T-helper 17 cell (primary cell): ENCODE results near the gene PRKCB. TPM values are rescaled to one million over a fixed set of nuclear protein-coding genes. Genes with fewer than 3 reads are reported as not detected.
A peak's percentile ranks its signal among the peaks of the same experiment; 100 is the strongest.

Experiments used
- ATAC-seq: fragments of 150-1000 bp; cut with Tn5 transposase; 2 replicates; pipeline ENCODE4 v1.10.0; 2021; ENCODE audit warnings: mild to moderate bottlenecking, moderate library complexity
- DNase-seq, 3 donors: peaks; one replicate each; pipeline versions ENCODE4 v3.0.0 to v3.0.0-alpha.2; 2020 to 2021
- H3K9me3 ChIP-seq: one replicate; pipeline ENCODE4 v1.7.0; 2013; ENCODE audit warnings: low read length, mild to moderate bottlenecking; ENCODE audit not compliant: control insufficient read depth, poor library complexity, severe bottlenecking
- H3K27ac Mint-ChIP-seq: one replicate; pipeline ENCODE4 v1.8.0; 2022; ENCODE audit warnings: mild to moderate bottlenecking, moderate library complexity, mixed read lengths
- H3K27me3 Mint-ChIP-seq: one replicate; pipeline ENCODE4 v1.8.0; 2022; ENCODE audit warnings: mixed read lengths
- H3K36me3 Mint-ChIP-seq: one replicate; pipeline ENCODE4 v1.8.0; 2022; ENCODE audit warnings: low read depth, mixed read lengths
- H3K4me1 Mint-ChIP-seq: one replicate; pipeline ENCODE4 v1.8.0; 2022; ENCODE audit warnings: mild to moderate bottlenecking, mixed read lengths
- H3K4me3 Mint-ChIP-seq: one replicate; pipeline ENCODE4 v1.8.0; 2022; ENCODE audit warnings: mild to moderate bottlenecking, moderate library complexity, mixed read lengths
- total RNA-seq, 4 donors: library from RNA in 2 of 4; stranded (reverse) in 2 of 4; gene quantifications; one replicate each; pipeline ENCODE4 v1.2.3 and lab custom pipeline; 2022 to 2026

The PRKCB gene
- total RNA-seq, 2 donors from 2014 or later: 122 to 137 TPM

GRCh38 chr16:24191876-24192402 is 356.2 kb downstream of the PRKCB start:
- H3K4me3 Mint-ChIP-seq: no peak overlapping the region
- no peak overlapping the region for H3K27ac Mint-ChIP-seq
- ATAC-seq (no peak), DNase-seq (no peak)
- H3K27me3 Mint-ChIP-seq: no peaks in the 10 kb centered on the region
- no peaks in the 10 kb centered on the region for H3K9me3 ChIP-seq
- peaks cover 18% of the 10 kb centered on the region for H3K4me1 Mint-ChIP-seq
- peaks cover 25% of the 10 kb centered on the region for H3K36me3 Mint-ChIP-seq

GRCh38 chr16:24195221-24195620 is 359.4 kb downstream of the PRKCB start:
- Mint-ChIP-seq H3K36me3 (peaks cover 32% of the 10 kb centered on the region), H3K27me3 (no peaks in the 10 kb centered on the region), H3K4me3 (no peak overlapping the region), H3K4me1 (peaks cover 18% of the 10 kb centered on the region), H3K27ac (peak overlapping the region; percentile 8)
- no peaks in the 10 kb centered on the region for H3K9me3 ChIP-seq
- no peak for ATAC-seq
- DNase-seq: no peak

- H3K27ac Mint-ChIP-seq: peak overlapping the region; percentile 43
These were observed 363.2 kb downstream of the PRKCB start for GRCh38 chr16:24198807-24199533.

GRCh38 chr16:24203675-24204074 is 367.9 kb downstream of the PRKCB start:
- no peaks in the 10 kb centered on the region for H3K9me3 ChIP-seq
- H3K4me3 Mint-ChIP-seq: no peak overlapping the region
- no peaks in the 10 kb centered on the region for H3K27me3 Mint-ChIP-seq
- H3K4me1 Mint-ChIP-seq: peaks cover 7% of the 10 kb centered on the region
- ATAC-seq (no peak), DNase-seq (no peak)
- H3K27ac Mint-ChIP-seq: no peak overlapping the region
- peaks cover 13% of the 10 kb centered on the region for H3K36me3 Mint-ChIP-seq

More at GRCh38 chr16:24198807-24199533, 363.2 kb downstream of the PRKCB start:
- H3K9me3 ChIP-seq: no peaks in the 10 kb centered on the region
- Mint-ChIP-seq H3K36me3 (peaks cover 27% of the 10 kb centered on the region), H3K4me1 (peaks cover 16% of the 10 kb centered on the region), H3K4me3 (no peak overlapping the region), H3K27me3 (no peaks in the 10 kb centered on the region)
- ATAC-seq (no peak), DNase-seq (no peak)

- peaks cover 11% of the 10 kb centered on the region for H3K36me3 Mint-ChIP-seq
- H3K9me3 ChIP-seq: no peaks in the 10 kb centered on the region
- H3K27ac Mint-ChIP-seq: no peak overlapping the region
- ATAC-seq (no peak), DNase-seq (no peak)
- no peak overlapping the region for H3K4me3 Mint-ChIP-seq
- peaks cover 6% of the 10 kb centered on the region for H3K4me1 Mint-ChIP-seq
- H3K27me3 Mint-ChIP-seq: no peaks in the 10 kb centered on the region
These were observed 368.4 kb downstream of the PRKCB start for GRCh38 chr16:24204150-24204665.

GRCh38 chr16:24206926-24207325 is 371.1 kb downstream of the PRKCB start:
- Mint-ChIP-seq H3K4me1 (peaks cover 13% of the 10 kb centered on the region), H3K4me3 (no peak overlapping the region), H3K36me3 (peaks cover 22% of the 10 kb centered on the region), H3K27me3 (no peaks in the 10 kb centered on the region), H3K27ac (no peak overlapping the region)
- no peak for ATAC-seq
- no peaks in the 10 kb centered on the region for H3K9me3 ChIP-seq
- DNase-seq: no peak

GRCh38 chr16:24208710-24209109 is 372.9 kb downstream of the PRKCB start:
- ATAC-seq (no peak), DNase-seq (no peak)
- H3K9me3 ChIP-seq: no peaks in the 10 kb centered on the region
- Mint-ChIP-seq H3K36me3 (peaks cover 18% of the 10 kb centered on the region), H3K27me3 (no peaks in the 10 kb centered on the region), H3K4me3 (no peak overlapping the region), H3K4me1 (peaks cover 13% of the 10 kb centered on the region), H3K27ac (no peak overlapping the region)

GRCh38 chr16:24214992-24215391 is 379.2 kb downstream of the PRKCB start:
- DNase-seq (no peak), ATAC-seq (no peak)
- Mint-ChIP-seq H3K4me1 (peaks cover 4% of the 10 kb centered on the region), H3K27me3 (no peaks in the 10 kb centered on the region), H3K36me3 (peaks cover 13% of the 10 kb centered on the region), H3K4me3 (no peak overlapping the region), H3K27ac (no peak overlapping the region)
- no peaks in the 10 kb centered on the region for H3K9me3 ChIP-seq

- no peak for DNase-seq
- H3K9me3 ChIP-seq: no peaks in the 10 kb centered on the region
- no peak overlapping the region for H3K4me3 Mint-ChIP-seq
- no peaks in the 10 kb centered on the region for H3K27me3 Mint-ChIP-seq
- H3K27ac Mint-ChIP-seq: peak overlapping the region; percentile 27
- no peaks in the 10 kb centered on the region for H3K4me1 Mint-ChIP-seq
- H3K36me3 Mint-ChIP-seq: peaks cover 8% of the 10 kb centered on the region
- ATAC-seq: no peak
These were observed 381.2 kb downstream of the PRKCB start for GRCh38 chr16:24216961-24217360.

GRCh38 chr16:24217461-24217860 is 381.7 kb downstream of the PRKCB start:
- Mint-ChIP-seq H3K36me3 (peaks cover 8% of the 10 kb centered on the region), H3K27ac (peak overlapping the region; percentile 27), H3K27me3 (no peaks in the 10 kb centered on the region), H3K4me3 (no peak overlapping the region), H3K4me1 (no peaks in the 10 kb centered on the region)
- no peaks in the 10 kb centered on the region for H3K9me3 ChIP-seq
- no peak for DNase-seq
- no peak for ATAC-seq

GRCh38 chr16:24218299-24218698 is 382.5 kb downstream of the PRKCB start:
- Mint-ChIP-seq H3K4me1 (no peaks in the 10 kb centered on the region), H3K27ac (no peak overlapping the region), H3K36me3 (peaks cover 5% of the 10 kb centered on the region), H3K27me3 (no peaks in the 10 kb centered on the region), H3K4me3 (no peak overlapping the region)
- no peaks in the 10 kb centered on the region for H3K9me3 ChIP-seq
- no peak for ATAC-seq
- DNase-seq: no peak

- Mint-ChIP-seq H3K27ac (no peak overlapping the region), H3K4me1 (no peaks in the 10 kb centered on the region), H3K4me3 (no peak overlapping the region), H3K27me3 (no peaks in the 10 kb centered on the region), H3K36me3 (peaks cover 2% of the 10 kb centered on the region)
- no peak for DNase-seq
- no peak for ATAC-seq
- no peaks in the 10 kb centered on the region for H3K9me3 ChIP-seq
These were observed 385.4 kb downstream of the PRKCB start for GRCh38 chr16:24221219-24221618.

GRCh38 chr16:24228514-24228913 is 392.7 kb downstream of the PRKCB start:
- no peaks in the 10 kb centered on the region for H3K9me3 ChIP-seq
- no peak overlapping the region for H3K27ac Mint-ChIP-seq
- H3K27me3 Mint-ChIP-seq: peaks cover 12% of the 10 kb centered on the region
- H3K4me3 Mint-ChIP-seq: no peak overlapping the region
- no peaks in the 10 kb centered on the region for H3K36me3 Mint-ChIP-seq
- H3K4me1 Mint-ChIP-seq: no peaks in the 10 kb centered on the region
- ATAC-seq (no peak), DNase-seq (no peak)

- no peak overlapping the region for H3K4me3 Mint-ChIP-seq
- H3K4me1 Mint-ChIP-seq: no peaks in the 10 kb centered on the region
- H3K27me3 Mint-ChIP-seq: peaks cover 20% of the 10 kb centered on the region
- ATAC-seq: no peak
- no peak for DNase-seq
- peaks cover 6% of the 10 kb centered on the region for H3K9me3 ChIP-seq
- no peak overlapping the region for H3K27ac Mint-ChIP-seq
- no peaks in the 10 kb centered on the region for H3K36me3 Mint-ChIP-seq
These were observed 397.2 kb downstream of the PRKCB start for GRCh38 chr16:24232936-24233335.
